HEK293 (cell line): ENCODE measurements around the gene HGFAC.

Source experiments
- MEIS1 ChIP-seq: sonication (generic); formaldehyde crosslinking; IDR thresholded peaks from 2 replicates; pipeline ENCODE4 v1.8.1; 2022; ENCODE audit warnings: missing genetic modification reagents, mild to moderate bottlenecking, borderline replicate concordance
- SP2 ChIP-seq: fragments of 450-650 bp; formaldehyde crosslinking; IDR thresholded peaks from 2 replicates; pipeline ENCODE4 v1.5.1; 2016; ENCODE audit warnings: missing biosample characterization, missing genetic modification characterization
- YY1 ChIP-seq: fragments of 450-650 bp; formaldehyde crosslinking; IDR thresholded peaks from 2 replicates; pipeline ENCODE4 v1.5.1; 2018; ENCODE audit warnings: missing biosample characterization, missing genetic modification characterization
- ZNF114 ChIP-seq: fragments of 450-650 bp; formaldehyde crosslinking; IDR thresholded peaks from 2 replicates; pipeline ENCODE4 v1.5.0; 2017; ENCODE audit warnings: missing biosample characterization, missing genetic modification characterization
- ZNF146 ChIP-seq: fragments of 450-650 bp; formaldehyde crosslinking; IDR thresholded peaks from 2 replicates; pipeline ENCODE4 v1.5.1; 2016; ENCODE audit warnings: missing biosample characterization, missing genetic modification characterization
- ZNF248 ChIP-seq: fragments of 450-650 bp; formaldehyde crosslinking; IDR thresholded peaks from 2 replicates; pipeline ENCODE4 v1.5.1; 2017; ENCODE audit warnings: missing biosample characterization, missing genetic modification characterization
- ZNF274 ChIP-seq, 2 experiments: fragments of 200-500 bp in 1 of 2; fragments of 450-650 bp in 1 of 2; sonication (Bioruptor generic) in 1 of 2; formaldehyde crosslinking in 1 of 2; IDR thresholded peaks; 2 replicates each; pipeline versions ENCODE4 v1.5.1 to v1.6.1; 2014 to 2016; ENCODE audit warnings: borderline replicate concordance in 1 of 2, inconsistent platforms in 1 of 2, low read length in 1 of 2, missing biosample characterization in 1 of 2, missing genetic modification characterization in 1 of 2
- ZNF555 ChIP-seq: fragments of 450-650 bp; formaldehyde crosslinking; conservative IDR thresholded peaks from 2 replicates; pipeline ENCODE4 v1.5.1; 2017; ENCODE audit warnings: missing biosample characterization, mild to moderate bottlenecking, missing genetic modification characterization, inconsistent platforms
- ZNF654 ChIP-seq: fragments of 450-650 bp; formaldehyde crosslinking; IDR thresholded peaks from 2 replicates; pipeline ENCODE4 v1.5.1; 2016; ENCODE audit warnings: low read depth, missing biosample characterization, missing genetic modification characterization
- ZNF791 ChIP-seq: fragments of 450-650 bp; formaldehyde crosslinking; IDR thresholded peaks from 2 replicates; pipeline ENCODE4 v1.5.1; 2016; ENCODE audit warnings: missing biosample characterization, missing genetic modification characterization
- ZSCAN16 ChIP-seq: fragments of 450-650 bp; formaldehyde crosslinking; IDR thresholded peaks from 2 replicates; pipeline ENCODE4 v1.5.1; 2016; ENCODE audit warnings: missing biosample characterization, missing genetic modification characterization
- TF ChIP-seq, protein P1 (sequence below): fragments of 450-650 bp; formaldehyde crosslinking; IDR thresholded peaks from 2 replicates; pipeline ENCODE4 v1.5.1; 2016; ENCODE audit warnings: missing biosample characterization, missing genetic modification characterization
- TF ChIP-seq, protein P2 (sequence below): fragments of 450-650 bp; formaldehyde crosslinking; IDR thresholded peaks from 2 replicates; pipeline ENCODE4 v1.5.1; 2016; ENCODE audit warnings: missing biosample characterization, missing genetic modification characterization
- TF ChIP-seq, protein P3 (sequence below): fragments of 450-650 bp; formaldehyde crosslinking; optimal IDR thresholded peaks from 2 replicates; pipeline ENCODE3; 2016; ENCODE audit warnings: missing biosample characterization, mild to moderate bottlenecking, missing genetic modification characterization

DNA sequence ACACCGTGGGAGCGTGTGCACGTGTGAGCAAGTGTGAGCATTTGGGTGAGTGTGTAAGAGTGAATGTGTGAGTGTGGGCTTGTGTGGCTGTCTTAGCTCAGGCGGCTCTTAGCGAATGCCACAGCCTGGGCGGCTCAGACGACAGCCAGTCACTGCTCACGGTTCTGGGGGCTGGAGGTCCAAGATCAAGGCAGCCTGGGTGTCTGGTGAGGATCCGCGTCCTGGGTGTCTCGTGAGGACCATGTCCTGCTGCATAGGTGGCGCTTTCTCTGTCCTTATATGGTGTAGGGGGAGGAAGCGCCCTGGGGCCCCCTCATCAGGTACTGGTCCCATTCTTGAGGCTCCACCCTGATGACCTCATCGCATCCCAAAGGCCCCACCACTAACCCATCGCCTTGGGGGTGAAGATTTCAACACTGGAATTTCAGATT is 25.8 kb downstream of the HGFAC start:
- TF ChIP-seq ZNF555 (tag by site-specific recombination) (no peak), ZNF654 (tag by site-specific recombination) (no peak), ZNF248 (tag by site-specific recombination) (no peak), ZNF146 (no peak), ZNF791 (no peak), MEIS1 (CRISPR knock-in tag) (no peak), ZSCAN16 (tag by site-specific recombination) (no peak), ZNF274 (IDR thresholded peaks at IDR 0.05; ENCODE audit: low read length) (no peak), ZNF274 (tag by site-specific recombination; IDR thresholded peaks at IDR 0.05; ENCODE audit: borderline replicate concordance) (no peak), YY1 (tag by site-specific recombination) (no peak), ZNF114 (tag by site-specific recombination) (no peak), SP2 (tag by site-specific recombination) (no peak)
- TF ChIP-seq, protein P1, sequence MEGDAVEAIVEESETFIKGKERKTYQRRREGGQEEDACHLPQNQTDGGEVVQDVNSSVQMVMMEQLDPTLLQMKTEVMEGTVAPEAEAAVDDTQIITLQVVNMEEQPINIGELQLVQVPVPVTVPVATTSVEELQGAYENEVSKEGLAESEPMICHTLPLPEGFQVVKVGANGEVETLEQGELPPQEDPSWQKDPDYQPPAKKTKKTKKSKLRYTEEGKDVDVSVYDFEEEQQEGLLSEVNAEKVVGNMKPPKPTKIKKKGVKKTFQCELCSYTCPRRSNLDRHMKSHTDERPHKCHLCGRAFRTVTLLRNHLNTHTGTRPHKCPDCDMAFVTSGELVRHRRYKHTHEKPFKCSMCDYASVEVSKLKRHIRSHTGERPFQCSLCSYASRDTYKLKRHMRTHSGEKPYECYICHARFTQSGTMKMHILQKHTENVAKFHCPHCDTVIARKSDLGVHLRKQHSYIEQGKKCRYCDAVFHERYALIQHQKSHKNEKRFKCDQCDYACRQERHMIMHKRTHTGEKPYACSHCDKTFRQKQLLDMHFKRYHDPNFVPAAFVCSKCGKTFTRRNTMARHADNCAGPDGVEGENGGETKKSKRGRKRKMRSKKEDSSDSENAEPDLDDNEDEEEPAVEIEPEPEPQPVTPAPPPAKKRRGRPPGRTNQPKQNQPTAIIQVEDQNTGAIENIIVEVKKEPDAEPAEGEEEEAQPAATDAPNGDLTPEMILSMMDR (tag by site-specific recombination) = no peak
- TF ChIP-seq, protein P2, sequence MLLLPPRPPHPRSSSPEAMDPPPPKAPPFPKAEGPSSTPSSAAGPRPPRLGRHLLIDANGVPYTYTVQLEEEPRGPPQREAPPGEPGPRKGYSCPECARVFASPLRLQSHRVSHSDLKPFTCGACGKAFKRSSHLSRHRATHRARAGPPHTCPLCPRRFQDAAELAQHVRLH = no peak
- TF ChIP-seq, protein P3, sequence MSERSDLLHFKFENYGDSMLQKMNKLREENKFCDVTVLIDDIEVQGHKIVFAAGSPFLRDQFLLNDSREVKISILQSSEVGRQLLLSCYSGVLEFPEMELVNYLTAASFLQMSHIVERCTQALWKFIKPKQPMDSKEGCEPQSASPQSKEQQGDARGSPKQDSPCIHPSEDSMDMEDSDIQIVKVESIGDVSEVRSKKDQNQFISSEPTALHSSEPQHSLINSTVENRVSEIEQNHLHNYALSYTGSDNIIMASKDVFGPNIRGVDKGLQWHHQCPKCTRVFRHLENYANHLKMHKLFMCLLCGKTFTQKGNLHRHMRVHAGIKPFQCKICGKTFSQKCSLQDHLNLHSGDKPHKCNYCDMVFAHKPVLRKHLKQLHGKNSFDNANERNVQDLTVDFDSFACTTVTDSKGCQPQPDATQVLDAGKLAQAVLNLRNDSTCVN (tag by site-specific recombination) = no peak
